Activated T-cell treated with anti-CD3 and anti-CD28 coated beads for 48 hours (primary cell): Measurements from ENCODE around the gene IL10RA.

Source experiments
- DNase-seq: peaks from one replicate; pipeline ENCODE4 v3.0.0-alpha.2; 2020; ENCODE audit warnings: low read depth

The IL10RA gene

GRCh38 chr11:118047749-118048148, 61.6 kb downstream of the IL10RA start:
- DNase-seq: no peak

- no peak for DNase-seq
Observed at GRCh38 chr11:118048472-118049370, 62.5 kb downstream of the IL10RA start.

- DNase-seq: no peak
Observed at GRCh38 chr11:118049771-118050170, 63.6 kb downstream of the IL10RA start.

GRCh38 chr11:118050208-118050891, 64.2 kb downstream of the IL10RA start:
- no peak for DNase-seq
